Loucy (cell line): ENCODE data around the gene SGIP1.

Experiments used
- EZH2phosphoT487 ChIP-seq: fragments of 200-600 bp; IDR thresholded peaks from 2 replicates; pipeline ENCODE4 v1.6.1; 2018; ENCODE audit warnings: antibody characterized with exemption, mild to moderate bottlenecking, moderate library complexity, borderline replicate concordance
- TF ChIP-seq, protein P1 (sequence below): fragments of 200-600 bp; sonication (generic); conservative IDR thresholded peaks from 2 replicates; pipeline ENCODE4 v1.5.1; 2014; ENCODE audit warnings: mild to moderate bottlenecking, antibody characterized with exemption, low read length

DNA sequence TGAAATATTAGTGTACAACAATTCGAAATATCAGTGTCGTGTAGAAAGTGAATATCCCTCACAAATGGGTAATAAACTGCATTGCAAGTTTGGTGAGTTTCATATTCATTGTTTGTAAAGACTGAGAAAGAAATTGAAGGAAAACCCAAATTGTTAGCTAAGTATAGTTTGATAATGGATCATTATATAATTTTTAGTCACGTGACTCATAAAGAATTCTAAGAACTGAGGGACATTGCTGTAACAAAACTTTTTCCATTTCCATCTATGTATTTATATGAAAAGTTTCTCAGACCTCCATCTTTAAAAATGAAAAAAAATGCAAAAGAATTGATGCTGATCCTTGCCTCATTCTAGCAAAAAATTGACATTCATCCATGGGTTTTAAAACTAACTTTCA lies 36.0 kb upstream of the SGIP1 start:
- no peak for TF ChIP-seq EZH2phosphoT487
- TF ChIP-seq, protein P1, sequence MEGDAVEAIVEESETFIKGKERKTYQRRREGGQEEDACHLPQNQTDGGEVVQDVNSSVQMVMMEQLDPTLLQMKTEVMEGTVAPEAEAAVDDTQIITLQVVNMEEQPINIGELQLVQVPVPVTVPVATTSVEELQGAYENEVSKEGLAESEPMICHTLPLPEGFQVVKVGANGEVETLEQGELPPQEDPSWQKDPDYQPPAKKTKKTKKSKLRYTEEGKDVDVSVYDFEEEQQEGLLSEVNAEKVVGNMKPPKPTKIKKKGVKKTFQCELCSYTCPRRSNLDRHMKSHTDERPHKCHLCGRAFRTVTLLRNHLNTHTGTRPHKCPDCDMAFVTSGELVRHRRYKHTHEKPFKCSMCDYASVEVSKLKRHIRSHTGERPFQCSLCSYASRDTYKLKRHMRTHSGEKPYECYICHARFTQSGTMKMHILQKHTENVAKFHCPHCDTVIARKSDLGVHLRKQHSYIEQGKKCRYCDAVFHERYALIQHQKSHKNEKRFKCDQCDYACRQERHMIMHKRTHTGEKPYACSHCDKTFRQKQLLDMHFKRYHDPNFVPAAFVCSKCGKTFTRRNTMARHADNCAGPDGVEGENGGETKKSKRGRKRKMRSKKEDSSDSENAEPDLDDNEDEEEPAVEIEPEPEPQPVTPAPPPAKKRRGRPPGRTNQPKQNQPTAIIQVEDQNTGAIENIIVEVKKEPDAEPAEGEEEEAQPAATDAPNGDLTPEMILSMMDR, result no peak
